ENCODE measurements around the gene TMEM81.

The TMEM81 gene

GRCh38 chr1:205041998-205042910 is 42.0 kb downstream of the TMEM81 start:
- DNase-seq, result peak in 9 of 10 donors; percentile 43 to 96 (median 67)
- intact Hi-C loops (cut with DNase I), result loop anchor here (10.0 kb wide), 1 partner anchor 213 kb away; no protein-coding TSS in a partner anchor

DNA sequence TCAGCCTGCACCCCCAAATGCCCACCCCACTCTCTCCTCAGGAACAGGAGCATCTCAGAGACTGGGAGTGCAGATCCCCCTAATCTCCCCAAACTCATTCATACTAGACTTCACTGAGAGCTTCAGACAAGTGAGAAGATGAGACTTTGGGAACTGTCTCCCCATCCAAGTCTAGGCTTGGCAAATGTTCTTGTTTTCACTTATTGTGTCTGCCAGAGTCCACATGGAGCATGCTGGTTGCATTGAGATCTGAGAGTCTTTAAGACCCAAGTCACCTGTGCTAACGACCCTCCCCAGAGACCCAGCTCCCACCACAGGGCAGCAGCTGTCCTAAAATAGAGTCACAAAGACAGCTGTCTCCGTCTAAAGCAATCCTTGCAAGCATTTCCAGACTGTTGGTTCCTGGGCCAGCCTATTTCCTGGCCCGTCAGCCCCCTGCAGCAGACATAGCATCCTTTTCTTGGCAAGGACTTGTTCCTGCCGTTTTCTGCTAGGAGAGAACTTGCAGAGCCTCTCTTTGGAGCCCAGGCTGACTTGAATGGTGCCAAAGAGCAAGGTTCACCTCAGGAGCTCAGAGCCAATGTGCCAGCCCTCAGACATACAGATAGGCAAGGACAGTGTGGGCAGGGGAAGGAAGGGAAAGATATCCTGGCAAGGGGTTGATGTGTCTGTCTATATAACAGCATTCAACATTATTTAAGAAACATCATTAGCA is 43.1 kb downstream of the TMEM81 start:
- intact Hi-C loops (cut with DNase I), result loop anchor here (10.0 kb wide), 1 partner anchor 214 kb away; no protein-coding TSS in a partner anchor

DNA sequence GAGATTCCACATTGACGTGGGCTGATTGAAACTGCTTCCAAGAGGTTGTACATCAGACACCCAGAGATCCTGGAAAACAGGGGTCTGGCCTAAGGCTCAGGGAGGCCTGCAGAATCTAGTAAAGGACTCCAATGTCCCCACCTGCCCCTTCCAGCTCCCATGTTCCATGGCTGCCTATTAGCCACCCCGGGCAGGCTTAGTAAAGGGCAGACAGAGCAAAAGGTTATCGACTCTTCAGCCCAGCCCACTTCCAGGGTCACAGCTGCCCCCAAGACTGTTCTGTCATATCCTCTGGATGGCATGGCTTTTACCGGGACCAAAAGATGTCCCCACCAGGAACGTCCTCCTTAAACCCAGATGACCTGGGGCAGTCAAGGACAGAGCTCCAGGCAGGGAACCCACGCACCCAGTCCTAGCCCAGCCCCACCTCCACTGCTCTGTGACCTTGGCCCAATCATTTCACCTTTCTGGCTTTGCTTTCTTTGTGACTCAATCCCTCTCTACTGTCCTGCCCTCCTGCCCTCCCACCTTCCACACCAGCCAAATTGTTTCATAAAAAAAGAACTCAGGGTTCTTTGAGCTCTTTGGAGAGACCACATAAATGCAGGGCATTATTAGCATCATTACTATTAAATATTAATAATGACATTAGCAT is 46.0 kb downstream of the TMEM81 start:
- DNase-seq, result peak in 1 of 10 donors; percentile 39
- intact Hi-C loops (cut with DNase I), result no loop called here

More for the DNA sequence above, 43.1 kb downstream of the TMEM81 start:
- DNase-seq, result peak in 1 of 10 donors; percentile 39

- peak in 3 of 10 donors; percentile 59 to 90 (median 71) for DNase-seq
- intact Hi-C loops (cut with DNase I), result no loop called here
Measured at GRCh38 chr1:205037539-205037938, 46.7 kb downstream of the TMEM81 start.
